NCI-H2029 treated with DMSO at 0.1 percent for 48 hours (cell line): ENCODE measurements around the gene ULK1.

Experiments used
- DNase-seq: peaks from one replicate; lab custom pipeline; 2025; lab: John Stamatoyannopoulos, UW

The ULK1 gene

GRCh38 chr12:131894313-131894860 lies at the start of gene ULK1:
TSS of gene ULK1 (plus strand) at chr12:131894622. CDS start at chr12:131895002, 380 bp downstream.
- DNase-seq: peak; percentile 73

- DNase-seq: no peak
These were observed 49.8 kb upstream of the ULK1 start for GRCh38 chr12:131844656-131845055.

GRCh38 chr12:131845121-131845520 lies 49.3 kb upstream of the ULK1 start:
- no peak for DNase-seq

- no peak for DNase-seq
These were observed 47.0 kb upstream of the ULK1 start for GRCh38 chr12:131847456-131847855.

- no peak for DNase-seq
These were observed 45.7 kb upstream of the ULK1 start for GRCh38 chr12:131848753-131849152.

GRCh38 chr12:131849700-131850553 lies 44.5 kb upstream of the ULK1 start:
- no peak for DNase-seq

- DNase-seq: no peak
These were observed 43.4 kb upstream of the ULK1 start for GRCh38 chr12:131850856-131851559.

- DNase-seq: no peak
These were observed 42.5 kb upstream of the ULK1 start for GRCh38 chr12:131851741-131852550.

- no peak for DNase-seq
These were observed 41.7 kb upstream of the ULK1 start for GRCh38 chr12:131852551-131853299.

GRCh38 chr12:131853832-131854797 lies 40.3 kb upstream of the ULK1 start:
- DNase-seq: no peak

GRCh38 chr12:131854861-131855476 lies 39.5 kb upstream of the ULK1 start:
- DNase-seq: no peak

- DNase-seq: no peak
These were observed 38.8 kb upstream of the ULK1 start for GRCh38 chr12:131855521-131856142.

- no peak for DNase-seq
These were observed 37.9 kb upstream of the ULK1 start for GRCh38 chr12:131856366-131857097.

GRCh38 chr12:131857908-131858850 lies 36.2 kb upstream of the ULK1 start:
- DNase-seq: no peak

GRCh38 chr12:131860472-131861260 lies 33.8 kb upstream of the ULK1 start:
- DNase-seq: no peak

- DNase-seq: no peak
These were observed 33.0 kb upstream of the ULK1 start for GRCh38 chr12:131861261-131862083.
